ENCODE data around the gene MB21D2. TPM values are rescaled to one million over a fixed set of nuclear protein-coding genes. Genes with fewer than 3 reads are reported as not detected.
"Not testable (repeated sequence)": the region's sequence is repeated elsewhere in the genome, so short reads cannot be mapped to it uniquely, and the experiment has no call there.

MB21D2 gene, protein sequence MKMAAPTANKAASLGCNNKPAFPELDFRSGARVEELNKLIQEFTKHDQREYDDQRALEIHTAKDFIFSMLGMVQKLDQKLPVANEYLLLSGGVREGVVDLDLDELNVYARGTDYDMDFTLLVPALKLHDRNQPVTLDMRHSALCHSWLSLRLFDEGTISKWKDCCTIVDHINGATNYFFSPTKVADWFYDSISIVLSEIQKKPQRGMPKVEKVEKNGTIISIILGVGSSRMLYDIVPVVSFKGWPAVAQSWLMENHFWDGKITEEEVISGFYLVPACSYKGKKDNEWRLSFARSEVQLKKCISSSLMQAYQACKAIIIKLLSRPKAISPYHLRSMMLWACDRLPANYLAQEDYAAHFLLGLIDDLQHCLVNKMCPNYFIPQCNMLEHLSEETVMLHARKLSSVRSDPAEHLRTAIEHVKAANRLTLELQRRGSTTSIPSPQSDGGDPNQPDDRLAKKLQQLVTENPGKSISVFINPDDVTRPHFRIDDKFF
- 1 to 10 TPM in 1 of 2 experiments, under 1 TPM in 1; 0.95 to 1.3 TPM for total RNA-seq

DNA sequence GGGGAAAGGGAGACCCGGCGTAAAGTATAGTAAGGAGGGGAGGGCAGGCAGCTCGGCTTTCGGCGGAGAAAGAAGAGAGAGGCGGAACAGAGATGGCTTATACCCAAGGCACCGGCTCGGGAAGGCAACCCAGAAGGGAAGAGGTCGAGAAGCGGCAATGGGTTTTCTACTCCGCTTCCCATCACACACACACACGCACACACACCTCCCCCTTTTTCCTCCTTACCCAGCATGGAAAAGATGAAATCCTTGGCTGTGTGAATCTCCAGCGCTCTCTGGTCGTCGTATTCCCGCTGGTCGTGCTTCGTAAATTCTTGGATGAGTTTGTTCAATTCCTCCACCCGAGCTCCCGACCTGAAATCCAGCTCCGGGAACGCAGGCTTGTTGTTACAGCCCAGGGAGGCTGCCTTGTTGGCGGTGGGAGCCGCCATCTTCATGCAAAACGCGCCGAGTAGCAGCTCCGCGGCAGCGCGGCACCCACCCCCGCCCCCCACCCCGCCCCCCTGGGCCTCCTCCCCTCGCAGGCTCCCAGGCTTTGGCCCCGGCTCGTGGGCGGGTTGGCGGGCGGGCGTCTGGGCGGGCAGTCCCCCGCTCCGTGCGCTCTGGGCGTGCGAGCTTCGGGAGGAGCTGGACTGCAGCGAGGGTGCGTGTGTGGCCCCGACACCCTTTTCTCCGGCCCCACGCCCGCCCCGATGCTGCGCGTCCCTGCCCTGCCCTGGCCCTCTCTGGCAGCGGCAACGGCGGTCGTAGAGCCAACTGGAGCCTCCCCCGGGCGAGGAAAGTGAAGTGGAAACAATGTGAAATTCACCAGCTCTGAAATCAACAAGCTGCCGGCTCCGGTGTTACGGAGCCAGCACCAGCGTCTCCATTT lies at the start of gene MB21D2:
Gene MB21D2, minus strand, starts transcription at position 453 of the 871 bp plus-strand sequence. Its CDS starts 16 bp downstream, at position 437.
- CTCF ChIA-PET, result no interaction called here
- POLR2A ChIA-PET, result no interaction called here

DNA sequence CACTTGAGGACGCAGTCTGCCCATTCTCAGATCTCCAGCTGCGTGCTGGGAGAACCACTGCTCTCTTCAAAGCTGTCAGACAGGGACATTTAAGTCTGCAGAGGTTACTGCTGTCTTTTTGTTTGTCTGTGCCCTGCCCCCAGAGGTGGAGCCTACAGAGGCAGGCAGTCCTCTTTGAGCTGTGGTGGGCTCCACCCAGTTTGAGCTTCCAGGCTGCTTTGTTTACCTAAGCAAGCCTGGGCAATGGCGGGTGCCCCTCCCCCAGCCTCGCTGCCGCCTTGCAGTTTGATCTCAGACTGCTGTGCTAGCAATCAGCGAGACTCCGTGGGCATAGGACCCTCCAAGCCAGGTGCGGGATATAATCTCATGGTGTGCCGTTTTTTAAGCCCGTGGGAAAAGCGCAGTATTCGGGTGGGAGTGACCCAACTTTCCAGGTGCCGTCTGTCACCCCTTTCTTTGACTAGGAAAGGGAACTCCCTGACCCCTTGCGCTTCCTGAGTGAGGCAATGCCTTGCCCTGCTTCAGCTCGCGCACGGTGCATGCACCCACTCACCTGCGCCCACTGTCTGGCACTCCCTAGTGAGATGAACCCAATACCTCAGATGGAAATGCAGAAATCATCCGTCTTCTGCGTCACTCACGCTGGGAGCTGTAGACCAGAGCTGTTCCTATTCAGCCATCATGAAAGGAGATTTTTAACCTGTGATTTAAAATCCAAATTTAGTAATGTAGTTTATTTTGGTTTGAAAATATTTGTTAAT lies 47.5 kb upstream of the MB21D2 start:
- CTCF ChIA-PET, POLR2A ChIA-PET: not testable (repeated sequence)

DNA sequence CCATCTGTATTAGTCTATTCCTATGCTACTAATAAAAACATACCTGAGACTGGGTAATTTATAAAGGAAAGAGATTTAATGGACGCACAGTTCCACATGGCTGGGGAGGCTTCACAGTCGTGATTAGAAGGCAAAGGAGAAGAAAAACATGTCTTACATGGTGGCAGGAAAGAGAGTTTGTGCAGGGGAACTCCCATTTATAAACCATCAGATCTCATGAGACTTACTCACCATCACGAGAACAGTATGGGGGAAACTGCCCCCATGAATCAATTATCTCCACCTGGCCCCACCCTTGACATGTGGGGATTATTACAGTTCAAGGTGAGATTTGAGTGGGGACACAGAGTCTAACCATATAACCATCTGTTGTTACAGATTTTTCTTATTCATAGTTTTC lies 42.1 kb upstream of the MB21D2 start:
- ChIA-PET CTCF (no interaction called here), POLR2A (no interaction called here)

DNA sequence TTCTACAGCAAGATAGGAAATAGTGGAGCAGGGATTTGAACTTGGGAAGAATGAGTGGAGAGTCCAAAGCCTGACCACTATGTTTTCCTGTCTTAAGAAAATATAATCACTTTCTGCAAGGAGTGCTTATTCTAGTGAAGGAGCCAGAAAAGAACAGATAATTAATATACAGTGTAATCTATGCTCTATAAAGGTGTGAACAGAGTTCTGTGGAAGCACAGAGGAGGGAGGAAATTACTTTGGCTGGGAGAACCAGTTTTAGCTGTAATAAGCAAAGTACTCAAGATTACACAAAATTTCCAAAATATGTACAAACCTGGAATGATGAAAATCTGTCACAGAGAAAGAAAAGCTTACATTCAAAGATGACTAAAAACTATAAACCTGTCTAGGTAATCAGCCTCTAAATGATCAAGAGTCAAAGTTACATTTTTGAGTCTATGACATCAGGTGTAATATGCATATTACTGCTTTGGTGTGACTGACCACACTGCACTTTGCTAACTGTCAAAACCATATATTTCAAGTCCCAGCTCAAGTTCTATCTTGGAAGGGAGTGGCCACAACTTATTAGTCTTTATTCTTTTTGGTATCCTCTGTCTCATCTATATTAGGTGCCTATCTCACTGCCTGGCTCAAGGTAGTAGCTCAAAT lies 40.7 kb upstream of the MB21D2 start:
- POLR2A ChIA-PET, result no interaction called here
- CTCF ChIA-PET, result no interaction called here

DNA sequence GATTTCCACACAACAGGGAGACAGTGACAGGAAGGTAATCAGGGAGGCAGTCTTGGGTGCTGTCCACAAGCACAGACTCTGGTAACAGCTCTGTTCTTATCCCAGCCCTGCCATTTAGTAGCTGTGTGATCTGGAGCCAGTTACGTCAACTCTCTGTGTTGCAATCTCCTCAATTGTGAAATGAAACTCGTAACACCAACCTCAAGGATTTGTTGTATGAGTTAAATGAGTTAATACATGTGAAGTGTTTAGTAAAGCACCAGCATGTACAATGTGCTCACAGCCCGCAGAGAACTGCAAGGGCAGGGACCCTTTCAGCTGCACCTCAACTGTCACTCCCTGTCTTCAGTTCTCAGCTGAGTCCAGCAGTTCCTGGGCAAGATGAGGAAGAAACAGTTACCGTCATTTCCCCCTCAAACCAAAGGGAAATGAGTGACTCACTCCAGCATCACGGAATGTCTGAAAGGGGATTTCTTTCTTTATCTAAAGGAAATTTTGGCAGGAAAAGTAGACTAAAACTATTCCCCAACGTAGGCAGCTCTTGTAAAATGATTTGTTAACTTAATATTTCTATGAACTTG lies 39.9 kb upstream of the MB21D2 start:
- CTCF ChIA-PET, result no interaction called here
- POLR2A ChIA-PET, result no interaction called here

DNA sequence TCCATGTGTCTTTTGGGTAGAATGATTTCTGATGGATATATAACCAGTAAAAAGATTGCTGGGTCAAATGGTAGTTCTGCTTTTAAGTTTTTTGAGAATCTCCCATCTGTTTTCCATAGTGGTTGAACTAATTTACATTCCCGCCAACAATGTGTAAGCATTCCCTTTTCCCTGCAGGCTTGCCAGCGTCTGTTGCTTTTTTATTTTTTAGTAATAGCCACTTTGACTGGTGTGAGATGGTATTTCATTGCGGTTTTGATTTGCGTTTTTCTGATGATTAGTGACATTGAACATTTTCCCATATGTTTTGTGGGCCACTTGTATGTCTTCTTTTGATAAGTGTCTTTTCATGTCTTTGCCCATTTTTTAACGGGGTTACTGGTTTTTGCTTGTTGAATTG lies 36.3 kb upstream of the MB21D2 start:
- ChIA-PET CTCF (no interaction called here), POLR2A (no interaction called here)

DNA sequence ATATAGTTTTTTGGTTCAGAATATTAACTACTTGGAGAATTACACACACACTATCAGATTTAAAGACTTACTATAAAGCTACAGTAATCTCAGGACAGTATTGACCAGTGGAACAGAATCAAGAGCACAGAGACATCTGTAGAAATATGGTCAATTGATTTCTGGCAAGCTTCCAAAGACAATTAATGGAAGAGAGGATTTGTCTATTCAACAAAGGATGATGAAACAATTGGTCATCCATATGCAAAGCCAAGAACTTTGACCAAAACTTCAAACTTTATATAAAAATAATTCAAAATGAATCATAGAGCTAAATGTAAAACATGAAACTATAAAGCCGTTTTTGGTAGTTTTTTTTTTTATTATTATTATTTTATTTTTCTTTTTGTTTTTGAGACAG lies 29.8 kb upstream of the MB21D2 start:
- CTCF ChIA-PET, result no interaction called here
- POLR2A ChIA-PET, result no interaction called here

DNA sequence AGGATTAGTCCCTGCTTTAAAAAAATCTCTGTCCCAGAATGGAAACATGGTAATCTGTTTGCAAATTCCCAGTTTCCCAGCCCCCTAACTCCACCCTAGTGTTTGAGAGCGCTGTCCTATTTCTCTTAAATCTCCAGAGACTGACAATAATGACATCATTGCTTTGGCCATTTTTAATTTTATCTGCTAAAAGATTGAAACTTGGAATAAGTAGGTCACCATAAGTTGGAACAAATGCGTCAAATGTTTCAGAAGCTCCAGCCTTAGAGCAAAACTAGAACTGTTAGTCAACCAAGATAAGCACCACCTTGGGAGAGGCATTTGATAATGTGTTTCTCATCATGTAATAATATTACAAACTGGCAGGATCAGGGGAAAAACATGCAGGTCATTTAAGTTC lies 25.7 kb upstream of the MB21D2 start:
- CTCF ChIA-PET, result no interaction called here
- POLR2A ChIA-PET, result no interaction called here

DNA sequence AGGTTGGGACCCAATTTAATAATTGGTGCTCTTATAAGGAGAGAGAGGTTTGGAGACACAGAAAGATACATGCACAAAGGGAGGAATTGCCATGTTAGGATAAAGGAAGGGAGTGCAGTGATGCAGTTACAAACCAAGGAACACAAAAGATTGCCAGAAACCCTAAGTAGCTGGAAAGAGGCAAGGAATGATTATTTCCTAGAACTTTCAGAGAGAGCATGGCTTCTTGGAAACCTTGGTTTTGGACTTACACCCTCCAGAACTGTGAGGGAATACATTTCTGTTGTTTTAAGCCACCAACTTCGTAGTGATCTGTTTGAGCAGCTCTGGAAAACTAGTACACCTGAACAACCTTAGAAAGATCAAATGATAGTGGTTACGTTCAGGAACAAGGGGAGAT lies 25.0 kb upstream of the MB21D2 start:
- CTCF ChIA-PET, result interaction anchor here (0.6 kb wide), 1 partner anchor 513 kb away, joined by 3 read pairs; no protein-coding TSS in a partner anchor
- POLR2A ChIA-PET, result no interaction called here

DNA sequence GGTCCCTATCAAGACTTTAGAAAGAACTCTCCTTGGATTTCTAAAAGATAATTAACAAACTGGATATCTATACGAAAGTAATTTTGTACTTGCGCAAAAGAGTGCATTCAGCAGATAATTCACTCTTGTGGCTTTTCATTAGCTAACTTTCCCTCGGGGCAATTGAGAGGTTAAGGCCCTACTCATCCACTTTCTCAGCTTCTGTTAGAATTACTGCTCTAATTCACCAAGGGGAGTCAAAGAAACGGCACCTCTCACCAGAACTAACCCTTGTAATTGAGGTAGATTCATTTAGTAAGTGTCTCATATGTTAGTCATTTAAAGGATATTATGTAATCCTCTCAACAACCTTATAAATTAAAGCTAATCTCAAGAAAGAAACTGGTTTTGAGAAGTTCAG lies 22.5 kb upstream of the MB21D2 start:
- CTCF ChIA-PET, result no interaction called here
- POLR2A ChIA-PET, result no interaction called here

DNA sequence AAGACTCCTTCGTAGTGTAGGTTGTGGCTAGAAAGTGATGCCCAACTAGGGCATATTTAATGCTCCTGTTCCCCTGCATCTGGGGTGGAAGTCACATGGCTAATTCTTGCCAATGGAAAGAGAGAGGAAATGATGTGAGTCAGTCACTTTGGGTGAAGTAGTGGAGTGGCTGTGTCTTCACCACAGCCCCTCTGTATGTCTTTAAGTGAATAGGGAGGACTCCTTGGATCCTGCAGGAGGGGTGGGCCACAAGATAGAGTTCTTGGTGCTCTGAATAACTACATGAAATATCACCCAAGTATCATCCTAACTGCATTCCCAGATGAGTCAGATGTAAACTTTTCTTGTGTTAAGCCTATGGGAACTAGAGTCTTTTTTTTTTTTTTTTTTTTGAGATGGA lies 17.8 kb upstream of the MB21D2 start:
- CTCF ChIA-PET, result no interaction called here

DNA sequence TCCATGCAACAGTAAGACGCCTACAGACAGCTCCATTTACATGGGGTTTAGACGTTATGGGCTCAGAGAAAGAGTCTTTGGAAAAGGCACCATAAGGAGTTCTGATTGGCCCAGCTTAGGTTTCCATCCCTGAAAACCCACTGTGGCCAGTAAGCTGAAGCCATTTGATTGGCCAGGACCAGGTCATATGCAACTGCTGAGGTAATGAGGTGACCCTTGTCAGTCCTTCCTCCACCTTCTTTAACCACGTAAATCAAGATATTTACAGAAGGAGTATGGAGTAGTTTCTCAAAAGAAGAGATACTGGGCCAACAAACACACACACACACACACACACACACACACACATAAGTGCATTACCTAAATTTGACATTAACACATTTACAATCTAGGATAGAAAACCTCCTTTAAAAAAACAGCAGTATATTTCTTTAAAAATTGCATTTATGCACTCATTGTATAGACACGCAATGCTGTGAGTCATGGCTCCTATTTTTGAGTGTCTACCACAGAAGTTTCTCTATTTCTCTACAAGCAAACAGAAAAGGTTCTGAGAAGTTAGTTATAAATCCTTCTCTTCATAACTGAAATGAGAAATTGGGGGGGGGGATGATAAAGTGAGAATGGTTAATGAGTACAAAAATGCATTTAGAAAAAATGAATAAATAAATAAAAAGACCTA lies 16.3 kb upstream of the MB21D2 start:
- POLR2A ChIA-PET, result no interaction called here
- CTCF ChIA-PET, result no interaction called here

More for the DNA sequence above, 17.8 kb upstream of the MB21D2 start:
- POLR2A ChIA-PET, result no interaction called here

DNA sequence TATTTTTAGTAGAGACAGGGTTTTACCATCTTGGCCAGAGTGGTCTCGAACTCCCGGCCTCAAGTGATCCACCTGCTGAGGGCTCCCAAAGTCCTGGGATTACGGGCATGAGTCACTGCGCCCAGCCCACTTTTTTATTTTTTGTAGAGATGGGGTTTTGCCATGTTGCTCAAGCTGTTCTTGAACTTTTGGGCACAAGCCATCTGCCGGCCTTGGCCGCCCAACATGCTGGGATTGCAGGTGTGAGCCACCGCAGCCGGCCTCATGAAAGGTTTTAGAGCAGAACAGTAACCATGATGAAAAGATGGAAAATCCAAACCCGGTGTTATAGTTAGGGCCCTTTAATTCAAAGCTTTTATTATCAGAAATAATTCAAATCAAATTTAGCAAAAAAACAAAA lies 15.6 kb upstream of the MB21D2 start:
- CTCF ChIA-PET, result no interaction called here
- POLR2A ChIA-PET, result no interaction called here

DNA sequence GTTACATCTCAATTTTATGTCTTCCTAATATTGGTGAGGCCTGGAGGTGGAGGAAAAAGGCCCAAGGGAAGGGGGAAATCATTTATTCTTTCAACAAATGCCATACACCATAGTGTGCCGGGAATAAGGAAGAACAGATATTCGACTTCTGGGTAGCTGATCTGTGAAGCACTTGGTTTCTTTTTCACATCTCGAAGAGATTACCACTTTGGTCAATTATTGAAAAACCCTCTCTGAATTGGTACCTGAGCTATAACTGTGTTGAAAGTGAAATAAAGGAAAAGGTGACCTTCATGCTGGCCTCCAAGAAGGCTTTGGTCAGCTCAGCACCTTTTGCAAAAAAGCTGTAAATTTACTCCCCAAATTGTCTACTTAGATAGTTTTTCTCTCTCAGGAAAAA lies 14.2 kb upstream of the MB21D2 start:
- ChIA-PET POLR2A (no interaction called here), CTCF (interaction anchor here (1.0 kb wide), 1 partner anchor 8 kb away, joined by 3 read pairs; no protein-coding TSS in a partner anchor)

DNA sequence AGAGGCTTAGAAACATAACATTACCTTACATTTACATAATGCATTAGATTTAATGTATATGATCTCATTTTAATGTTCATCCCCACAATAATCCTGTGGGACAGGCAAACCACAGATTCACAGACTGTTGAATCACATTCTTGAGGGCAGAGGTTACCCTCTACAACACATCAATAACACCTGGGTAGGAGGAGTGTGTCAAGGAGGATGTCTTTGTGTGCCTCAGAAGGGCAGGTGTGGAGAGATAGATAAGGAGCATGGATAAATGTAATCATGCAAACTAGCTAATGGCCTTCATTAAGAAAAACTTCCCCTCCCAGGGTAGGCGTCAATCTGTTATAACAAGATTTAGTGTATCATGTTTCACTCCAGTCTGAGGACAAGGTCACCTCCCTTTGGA lies 12.9 kb upstream of the MB21D2 start:
- ChIA-PET CTCF (no interaction called here), POLR2A (no interaction called here)

DNA sequence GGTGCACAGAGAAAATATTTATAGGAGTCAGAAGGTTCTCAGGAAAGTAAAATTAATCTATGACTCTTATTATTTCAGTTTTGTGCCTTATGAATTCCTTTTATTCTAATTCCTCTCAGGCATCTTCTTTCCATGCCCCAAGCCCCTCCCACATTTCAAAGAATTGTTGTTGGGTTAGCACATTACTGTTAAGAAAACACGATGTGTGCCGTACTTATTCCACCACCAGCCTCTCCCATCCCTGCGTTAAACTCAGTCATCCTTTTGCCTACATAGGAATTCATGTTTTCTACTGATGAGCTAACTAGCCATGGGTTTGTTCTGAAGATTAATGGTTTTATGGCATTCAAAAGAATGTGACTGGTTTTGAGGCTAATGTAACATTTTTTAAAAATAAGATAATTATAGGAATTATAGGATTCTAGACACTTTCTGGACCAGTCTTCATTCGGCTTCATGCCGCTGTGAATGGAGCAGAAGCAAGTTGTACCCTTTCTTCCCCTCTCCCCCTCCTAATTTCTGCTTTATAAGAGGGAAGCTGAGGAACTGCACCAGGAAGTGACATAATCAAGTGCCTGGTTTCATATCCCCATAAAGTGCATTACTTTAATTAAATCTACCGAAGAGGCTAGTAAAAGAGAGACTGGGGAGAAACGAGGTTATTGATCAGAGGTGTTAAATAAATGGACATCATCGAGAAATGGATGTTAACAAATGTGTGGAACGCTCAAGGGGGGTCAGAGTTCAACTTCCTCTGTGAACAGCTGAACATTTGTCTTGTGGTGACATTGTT lies 12.3 kb upstream of the MB21D2 start:
- CTCF ChIA-PET, result no interaction called here
- POLR2A ChIA-PET, result no interaction called here

DNA sequence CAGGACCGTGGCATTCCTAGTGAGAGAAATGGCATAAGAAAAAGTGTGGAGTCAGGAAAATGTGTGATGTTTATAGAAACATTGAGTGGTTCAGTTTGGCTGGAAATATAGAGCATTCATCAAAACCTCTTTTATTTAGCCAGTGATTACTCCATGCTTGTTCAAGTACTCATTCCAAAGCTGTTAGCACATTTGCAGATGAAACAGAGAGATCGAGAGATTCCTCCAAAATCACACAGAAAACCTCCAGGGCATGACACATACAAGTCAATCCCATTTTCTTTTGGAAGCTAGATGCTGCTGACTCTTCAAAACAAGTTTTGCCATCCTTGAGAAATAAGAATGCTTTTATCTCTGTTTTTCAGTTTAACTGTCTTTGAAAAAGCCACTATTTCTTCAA lies 11.5 kb upstream of the MB21D2 start:
- ChIA-PET POLR2A (no interaction called here), CTCF (interaction anchor here (0.6 kb wide), 1 partner anchor 508 kb away, joined by 3 read pairs; no protein-coding TSS in a partner anchor)

DNA sequence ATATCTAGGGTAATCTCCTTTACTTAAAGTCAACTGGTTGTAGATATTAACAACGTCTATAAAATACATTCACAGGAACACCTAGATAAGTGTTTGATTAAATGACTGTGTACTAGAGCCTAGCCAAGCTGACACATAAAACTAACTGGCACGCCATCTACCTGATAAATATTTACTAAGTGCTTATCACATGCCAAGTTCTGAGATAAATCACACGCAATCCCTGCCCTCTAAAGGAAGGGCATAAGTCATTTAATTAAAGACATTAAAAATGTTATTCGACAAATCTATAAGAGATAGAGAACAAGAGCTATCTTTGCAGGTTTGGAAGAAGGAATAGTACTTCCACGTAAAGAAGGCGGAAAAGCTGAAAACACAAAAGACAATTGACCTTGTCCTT lies 11.1 kb upstream of the MB21D2 start:
- POLR2A ChIA-PET, result no interaction called here
- CTCF ChIA-PET, result interaction anchor here (0.6 kb wide), 1 partner anchor 507 kb away, joined by 3 read pairs; no protein-coding TSS in a partner anchor

Measured in activated CD8-positive, alpha-beta memory T cell treated with anti-CD3 and anti-CD28 coated beads for 36 hours (primary cell).